Stimulated activated CD8-positive, alpha-beta memory T cell treated with anti-CD3 and anti-CD28 coated beads, Interleukin-12 subunit alpha, Interleukin-12 subunit beta, amount 100 ng/mL, for 24 hours (primary cell): ENCODE measurements around the gene SFTA2.
"Not testable (repeated sequence)": the region's sequence is repeated elsewhere in the genome, so short reads cannot be mapped to it uniquely, and the experiment has no call there.

Experiments used
- DNase-seq: peaks from one replicate; pipeline ENCODE4 v3.0.0-alpha.2; 2020; ENCODE audit errors: extremely low read depth

SFTA2 gene

DNA sequence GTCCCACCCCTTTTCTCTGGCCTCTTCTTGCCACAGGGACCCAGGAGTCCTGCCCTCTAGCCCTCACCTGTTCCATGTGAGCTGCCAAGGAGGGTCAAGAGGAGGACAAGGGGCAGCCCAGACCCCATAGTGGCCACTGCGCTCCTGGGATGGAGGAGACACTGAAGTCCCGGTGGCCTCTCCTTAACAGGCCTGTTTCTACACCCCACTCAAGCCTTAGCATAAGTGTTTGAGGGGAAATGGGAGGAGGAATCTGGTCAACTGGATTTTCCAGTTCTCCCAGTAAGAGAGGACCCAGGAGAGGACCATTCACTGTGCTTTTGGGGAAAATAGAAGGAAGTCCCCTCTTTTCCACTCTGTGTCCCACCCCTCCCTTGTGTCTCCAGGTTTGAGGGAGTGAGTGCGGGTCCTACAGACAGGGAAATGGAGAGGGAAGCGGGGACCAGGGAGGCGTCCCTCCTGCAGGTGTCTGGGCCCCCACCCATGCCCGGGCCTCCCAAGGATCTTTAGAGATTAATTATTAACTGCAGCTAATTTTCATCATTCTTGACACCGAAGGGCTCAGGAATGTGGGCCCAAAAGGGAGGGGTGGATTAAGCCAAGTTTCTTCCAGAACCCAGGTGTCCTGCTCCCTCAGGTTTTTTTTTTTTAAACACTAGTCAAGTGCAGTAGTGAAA lies at the start of gene SFTA2:
SFTA2 (minus strand) TSS at position 202 of the 677 bp plus-strand sequence; CDS start at position 128, 74 bp downstream.
- no peak for DNase-seq

DNA sequence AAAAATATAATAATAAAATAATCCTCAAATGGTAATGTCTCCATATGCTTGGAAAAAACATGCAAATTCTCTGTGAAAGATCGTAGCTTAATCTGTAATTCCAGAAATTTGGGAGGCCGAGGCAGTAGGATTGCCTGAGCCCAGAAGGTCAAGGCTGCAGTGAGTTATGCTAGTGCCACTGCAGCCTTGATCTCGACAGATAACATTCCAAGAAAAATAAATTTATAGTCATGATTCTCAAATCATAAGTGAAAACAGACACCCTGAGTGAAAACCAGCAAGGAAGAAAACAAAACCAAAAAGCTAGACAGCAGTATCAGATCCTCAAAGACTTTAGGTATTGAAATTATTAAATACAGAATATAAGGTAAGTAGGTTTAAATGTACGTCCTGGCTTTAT lies 47.7 kb upstream of the SFTA2 start:
- DNase-seq: no peak

DNA sequence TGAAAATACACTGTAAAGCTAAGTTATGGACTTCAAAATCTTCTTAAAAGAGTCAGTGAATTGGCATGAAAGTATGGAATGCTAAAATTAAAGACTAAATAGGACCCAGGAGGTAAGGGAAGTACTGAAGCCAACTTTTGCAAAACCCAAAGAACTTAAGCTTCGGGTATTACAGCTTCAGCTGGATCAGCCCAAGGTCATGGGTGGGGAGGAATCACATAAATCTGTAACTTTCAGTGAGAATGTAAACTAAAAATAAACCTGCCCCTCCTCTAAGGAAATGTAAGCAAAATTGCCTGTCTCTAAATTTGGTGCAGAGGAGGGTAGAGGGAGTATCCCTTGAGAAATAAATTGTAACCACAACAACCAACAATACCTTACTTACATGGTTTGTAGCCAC lies 47.2 kb upstream of the SFTA2 start:
- no peak for DNase-seq

DNA sequence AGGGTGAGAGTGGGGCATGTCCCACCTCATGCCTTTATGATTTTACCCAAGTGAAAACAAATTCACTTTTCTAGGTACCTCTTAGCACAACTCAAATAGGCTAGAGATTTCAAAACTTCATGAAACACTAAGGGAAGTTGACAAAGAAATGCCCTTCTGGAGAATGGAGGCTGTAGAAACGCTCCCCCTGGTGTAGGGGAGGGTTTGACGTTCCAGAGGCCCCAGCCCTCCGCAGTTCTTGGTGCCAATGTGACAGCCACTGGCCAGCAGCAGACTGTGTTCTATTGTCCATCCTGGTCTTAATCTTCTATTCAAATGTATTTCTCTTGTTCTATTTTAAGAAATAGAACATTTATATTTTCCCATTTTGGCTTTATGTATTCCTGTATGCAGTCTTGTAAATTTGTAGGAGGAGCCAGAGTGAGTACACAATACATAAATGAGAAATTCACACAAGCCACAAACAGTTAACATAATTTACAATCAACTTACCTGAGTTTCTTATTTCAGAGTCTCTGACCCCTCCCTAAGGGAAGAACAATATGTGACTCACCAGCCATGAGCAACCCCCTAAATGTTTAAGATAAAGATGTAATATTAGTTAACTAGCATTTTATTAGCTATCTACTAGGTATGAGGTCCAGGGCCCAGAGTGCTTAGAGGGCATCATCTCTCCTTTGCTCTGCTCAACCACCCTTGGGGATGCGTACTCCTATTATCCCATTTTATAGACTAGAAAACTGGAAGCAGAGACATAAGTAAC lies 42.7 kb upstream of the SFTA2 start:
- DNase-seq: no peak

DNA sequence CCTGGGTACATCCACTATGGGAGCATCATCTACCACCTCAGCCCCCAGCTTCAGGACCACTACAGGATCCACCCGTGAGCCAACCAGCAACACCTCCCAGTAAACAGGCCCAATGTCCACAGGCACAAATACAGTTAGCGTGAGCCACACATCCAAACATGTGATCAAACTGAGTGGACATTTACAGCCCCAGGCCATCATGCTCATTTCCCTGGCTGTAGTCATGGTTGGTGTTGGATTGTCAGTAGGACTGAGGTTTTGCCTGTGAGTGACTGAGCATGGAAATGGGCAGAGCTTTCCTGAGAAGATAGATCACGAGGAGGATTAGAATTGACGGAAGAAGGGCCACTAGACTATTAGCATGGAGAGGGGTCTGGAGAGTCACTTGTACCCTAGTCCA lies 40.8 kb upstream of the SFTA2 start:
- DNase-seq: no peak

DNA sequence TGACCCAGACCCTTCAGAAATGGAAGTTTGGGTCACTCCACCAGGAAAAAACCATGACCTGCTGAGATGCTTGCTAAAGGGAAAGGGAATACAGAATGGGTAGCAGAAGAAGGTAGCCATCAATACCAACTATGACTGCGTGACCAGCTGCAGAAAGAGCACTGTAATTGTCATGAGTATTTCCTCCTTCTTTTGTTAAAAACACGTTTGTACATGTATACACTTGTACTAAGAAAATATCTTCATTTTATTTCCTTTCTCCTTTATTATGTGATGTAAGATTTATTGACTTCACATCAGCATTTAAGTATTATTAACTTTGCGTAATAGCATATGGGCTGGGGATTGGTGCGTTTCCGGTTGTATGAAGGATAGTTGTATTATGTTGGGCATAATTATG lies 39.0 kb upstream of the SFTA2 start:
- DNase-seq: no peak

DNA sequence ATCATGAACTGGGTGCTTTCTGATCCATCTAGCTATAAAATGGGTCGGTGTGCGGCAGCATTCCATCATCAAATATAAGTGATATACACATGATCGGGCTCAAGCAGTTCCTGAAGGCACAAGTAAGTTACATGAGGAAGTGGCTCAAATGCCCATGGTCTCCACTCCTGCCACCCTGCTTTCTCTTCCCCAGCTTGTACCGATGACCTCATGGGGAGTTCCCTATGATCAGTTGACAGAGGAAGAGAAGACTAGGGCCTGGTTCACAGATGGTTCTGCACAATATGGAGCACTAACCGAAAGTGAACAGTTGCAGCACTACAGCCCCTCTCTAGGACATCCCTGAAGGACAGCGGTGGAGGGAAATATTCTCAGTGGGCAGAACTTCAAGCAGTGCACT lies 37.2 kb upstream of the SFTA2 start:
- DNase-seq: not testable (repeated sequence)

DNA sequence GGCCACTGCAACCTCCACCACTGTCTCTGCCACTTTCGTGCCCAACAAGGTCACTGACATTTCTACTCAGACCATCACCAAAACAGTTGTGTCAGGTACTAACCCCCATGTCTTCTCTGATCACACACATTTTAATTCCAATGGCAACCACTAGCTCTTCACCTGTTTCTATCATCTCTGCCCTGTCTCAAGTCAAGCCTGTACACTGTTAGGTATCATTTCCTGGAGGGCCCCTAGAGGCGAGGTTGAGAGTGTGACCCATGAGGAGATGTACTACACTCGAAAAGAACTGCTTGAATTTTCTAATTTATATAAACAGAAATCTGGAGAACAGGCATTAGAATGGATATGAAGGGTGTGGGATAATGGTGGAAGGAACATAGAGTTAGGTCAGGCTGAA lies 34.2 kb upstream of the SFTA2 start:
- no peak for DNase-seq

DNA sequence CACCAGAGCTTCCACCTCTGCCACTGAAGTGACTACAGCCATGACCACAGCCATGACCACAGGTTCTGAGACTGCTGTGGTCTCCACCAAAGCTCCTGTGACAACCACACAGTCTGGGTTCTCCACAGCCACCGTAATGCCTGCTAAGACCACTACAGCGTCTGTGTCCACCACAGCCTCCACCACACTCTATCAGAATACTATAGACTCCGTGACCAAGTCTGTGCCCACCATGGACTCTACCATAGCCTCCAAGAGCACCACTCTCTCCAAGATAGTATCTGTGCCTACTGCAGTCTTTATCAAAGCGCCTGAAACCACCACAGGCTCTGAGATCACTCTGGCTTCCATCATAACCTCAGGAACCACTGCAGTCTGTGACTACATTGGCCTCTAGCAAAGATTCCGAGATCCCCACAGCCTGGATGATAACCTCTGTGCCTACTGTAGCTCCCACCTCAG lies 33.2 kb upstream of the SFTA2 start:
- no peak for DNase-seq

DNA sequence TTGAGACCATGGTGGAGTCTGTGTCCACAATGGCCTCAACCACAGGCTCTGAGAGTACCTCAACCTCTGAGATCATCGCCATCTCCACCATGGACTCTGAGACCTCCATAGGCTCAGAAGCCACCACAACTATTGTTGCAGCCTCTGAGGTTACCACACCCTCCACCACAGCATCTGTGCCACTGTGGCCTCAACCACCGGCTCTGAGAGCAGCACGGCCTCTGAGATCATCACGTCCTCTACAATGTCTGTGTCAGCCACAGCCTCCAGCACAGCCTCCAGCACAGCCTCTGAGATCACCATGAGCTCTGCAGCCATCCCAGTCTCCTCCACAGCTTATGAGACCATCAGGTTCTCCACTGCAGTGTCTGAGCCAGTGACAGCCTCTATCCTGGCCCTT lies 32.1 kb upstream of the SFTA2 start:
- DNase-seq: no peak

DNA sequence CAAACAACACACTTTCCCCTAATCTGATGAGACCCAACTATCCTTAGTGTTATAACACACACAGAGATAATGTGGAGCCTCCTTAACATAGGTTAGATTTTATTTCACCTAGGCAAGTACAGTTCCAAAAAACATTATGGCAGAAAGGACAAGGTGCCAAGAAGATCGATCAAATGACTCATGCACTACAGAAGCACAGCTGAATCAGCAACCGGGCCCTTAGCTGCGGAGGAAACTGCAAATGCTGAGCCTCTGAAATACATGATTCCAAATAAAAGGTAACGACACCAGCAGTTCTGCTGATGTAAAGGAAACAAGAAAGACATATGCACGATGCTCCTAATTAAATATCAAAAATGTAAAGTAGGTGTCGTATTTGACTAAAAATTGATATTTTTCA lies 31.7 kb upstream of the SFTA2 start:
- no peak for DNase-seq

DNA sequence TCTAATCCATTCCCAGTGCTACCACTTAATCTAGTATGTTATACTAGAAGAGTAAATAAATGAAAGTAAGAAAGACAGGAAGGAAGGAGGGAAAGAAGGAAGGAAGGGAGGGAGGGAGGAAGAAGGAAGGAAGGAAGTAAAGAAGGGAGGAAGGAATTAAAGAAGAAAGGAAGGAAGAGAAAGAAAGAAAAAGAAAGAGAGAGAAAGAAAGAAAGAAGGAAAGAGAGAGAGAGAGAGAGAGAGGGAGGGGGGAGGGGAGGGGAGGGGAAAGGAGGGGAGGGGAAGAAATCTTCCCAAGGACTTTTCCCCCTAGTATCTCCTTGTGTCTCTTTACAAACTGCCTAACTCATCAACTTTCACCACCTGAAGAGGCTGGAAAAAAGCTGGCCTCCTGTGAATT lies 30.7 kb upstream of the SFTA2 start:
- no peak for DNase-seq

DNA sequence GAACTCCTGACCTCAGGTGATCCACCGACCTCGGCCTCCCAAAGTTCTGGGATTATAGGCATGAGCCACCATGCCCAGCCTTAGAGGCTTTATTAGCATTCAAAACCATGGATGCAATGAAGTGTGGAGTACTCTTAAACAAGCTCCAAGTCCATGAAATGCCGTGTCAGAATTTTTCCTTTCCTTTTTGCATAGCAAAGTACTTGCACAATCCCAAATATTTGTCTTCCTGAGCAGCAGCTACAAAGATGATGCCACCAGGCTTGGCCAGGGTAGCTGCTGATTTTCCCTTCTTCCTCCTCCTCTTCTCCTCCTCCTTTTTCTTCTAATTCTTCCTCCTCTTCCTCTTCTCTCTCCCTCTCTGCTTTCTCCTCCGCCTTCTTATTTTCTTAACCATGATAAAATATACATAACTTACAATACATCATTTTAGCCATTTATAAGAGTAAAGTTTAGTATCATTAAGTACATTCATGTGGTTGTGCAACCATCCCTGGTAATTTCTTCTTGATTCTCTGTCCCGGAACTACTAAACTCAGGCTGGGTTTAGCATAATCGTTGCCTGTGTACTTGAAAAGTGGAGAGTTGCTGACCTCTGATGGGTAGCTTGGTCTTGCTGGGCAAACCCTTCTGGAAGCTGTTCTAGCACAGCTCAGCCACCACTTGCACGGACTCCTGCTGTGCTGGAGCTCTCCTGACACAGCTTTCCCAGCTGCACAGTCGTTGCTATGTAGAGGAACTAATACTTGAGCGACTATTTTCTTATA lies 29.1 kb upstream of the SFTA2 start:
- no peak for DNase-seq

DNA sequence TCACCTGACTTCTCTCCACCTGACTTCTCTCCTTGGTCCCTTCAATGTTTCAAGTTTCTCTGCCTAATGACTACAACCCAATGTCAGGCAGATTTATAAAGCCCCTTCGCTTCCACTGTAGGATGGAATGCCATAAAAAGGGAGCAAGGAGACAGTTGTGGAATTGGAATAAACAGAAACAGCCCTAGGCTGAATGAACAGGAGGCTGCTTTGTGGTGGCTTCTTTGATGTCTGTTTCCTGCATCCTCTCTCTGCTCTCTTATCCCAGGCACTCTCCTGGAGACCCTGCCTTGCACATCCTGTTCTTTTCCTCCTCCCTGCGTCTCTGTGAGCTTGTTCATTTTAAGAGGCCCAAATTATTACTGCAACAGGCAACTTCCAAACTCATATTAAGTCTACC lies 25.7 kb upstream of the SFTA2 start:
- no peak for DNase-seq

DNA sequence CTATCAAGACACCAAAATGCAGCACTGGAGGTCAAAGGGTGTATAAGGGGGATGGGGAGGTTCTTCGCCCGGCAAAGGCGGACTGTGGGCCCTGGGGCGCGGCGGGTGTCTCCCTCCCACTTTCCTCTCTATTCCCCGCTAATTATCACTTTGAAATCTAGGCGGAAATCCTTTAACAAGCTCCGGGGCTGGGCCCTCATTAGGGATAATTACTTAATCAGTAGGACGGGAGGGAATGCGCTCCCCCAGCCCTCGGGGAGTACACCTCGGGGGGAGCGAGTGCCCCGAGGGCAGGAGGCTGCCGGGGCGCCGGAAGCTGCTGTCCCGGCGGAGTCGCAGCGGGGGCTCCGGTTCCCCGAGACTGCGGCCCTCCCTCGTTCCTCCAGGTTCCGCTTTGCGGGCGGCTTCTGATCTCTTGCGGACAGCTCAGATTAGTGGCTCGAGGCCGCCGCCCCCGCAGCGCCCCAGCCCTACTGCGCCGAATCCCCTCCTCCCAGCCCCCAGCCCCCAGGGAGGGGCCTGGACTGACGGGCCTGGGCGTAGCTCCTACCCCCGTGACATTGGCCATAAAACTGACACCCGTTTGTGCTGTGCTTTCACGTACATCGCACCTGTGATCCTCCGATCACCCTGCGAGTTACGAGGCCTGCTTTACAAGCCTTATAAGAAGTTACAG lies 23.5 kb upstream of the SFTA2 start:
- peak; percentile 62 for DNase-seq

DNA sequence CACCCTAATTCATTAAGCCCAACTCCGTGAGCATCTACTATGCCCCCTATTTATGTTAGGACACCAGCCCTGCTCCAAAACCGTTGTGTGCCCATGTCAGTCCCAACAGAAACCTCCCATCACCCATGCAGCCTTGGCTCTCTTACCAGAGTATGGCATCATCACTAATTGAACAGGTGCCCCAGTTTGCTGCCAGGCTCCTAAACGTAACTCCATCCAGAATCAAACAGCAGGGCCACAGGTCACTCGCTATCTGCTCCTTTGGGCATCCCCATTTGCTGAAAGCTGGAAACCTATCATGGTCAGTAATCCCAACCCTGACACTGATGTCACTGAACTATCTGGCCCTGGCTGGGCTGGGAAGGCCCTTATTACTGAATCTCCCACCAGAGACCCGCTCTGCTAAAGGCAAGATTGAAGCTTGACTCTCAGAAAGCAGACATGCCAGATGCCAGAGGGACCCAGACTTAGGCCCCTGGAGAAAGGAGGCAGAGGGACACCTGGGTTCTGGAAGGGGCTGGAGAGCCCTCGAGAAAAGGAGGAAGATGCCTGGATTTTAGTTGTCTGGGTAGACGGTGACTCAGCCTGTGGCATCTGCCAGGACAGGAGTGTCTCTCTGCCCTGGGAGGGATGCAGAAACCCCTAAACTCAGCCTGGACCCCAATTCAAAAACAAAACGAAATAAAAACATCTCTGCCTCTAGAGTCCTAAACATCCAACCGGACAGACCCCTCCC lies 22.8 kb upstream of the SFTA2 start:
- DNase-seq: no peak

DNA sequence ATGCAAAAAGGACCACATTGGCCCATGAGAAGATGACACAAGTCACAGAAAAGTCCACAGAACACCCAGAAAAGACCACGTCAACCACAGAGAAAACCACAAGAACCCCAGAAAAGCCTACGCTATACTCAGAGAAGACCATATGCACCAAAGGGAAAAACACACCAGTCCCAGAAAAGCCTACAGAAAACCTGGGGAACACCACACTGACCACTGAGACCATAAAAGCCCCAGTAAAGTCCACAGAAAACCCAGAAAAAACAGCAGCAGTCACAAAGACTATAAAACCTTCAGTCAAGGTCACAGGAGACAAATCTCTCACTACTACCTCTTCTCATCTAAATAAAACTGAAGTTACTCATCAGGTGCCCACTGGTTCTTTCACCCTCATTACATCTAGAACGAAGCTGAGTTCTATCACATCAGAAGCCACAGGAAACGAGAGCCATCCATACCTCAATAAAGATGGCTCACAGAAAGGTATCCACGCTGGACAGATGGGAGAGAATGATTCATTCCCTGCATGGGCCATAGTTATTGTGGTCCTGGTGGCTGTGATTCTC lies 20.0 kb upstream of the SFTA2 start:
- no peak for DNase-seq

DNA sequence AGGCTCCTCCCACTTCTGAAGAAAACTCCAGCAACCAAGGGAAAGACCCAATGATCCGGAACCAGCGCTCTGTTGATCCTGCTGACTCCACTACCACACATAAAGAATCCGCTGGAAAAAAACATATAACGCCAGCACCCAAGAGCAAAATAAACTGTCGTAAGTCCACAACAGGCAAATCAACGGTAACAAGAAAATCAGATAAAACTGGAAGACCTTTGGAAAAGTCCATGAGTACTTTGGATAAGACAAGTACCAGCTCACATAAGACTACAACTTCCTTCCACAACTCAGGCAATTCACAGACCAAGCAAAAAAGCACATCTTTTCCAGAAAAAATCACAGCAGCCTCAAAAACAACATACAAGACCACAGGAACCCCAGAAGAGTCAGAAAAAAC lies 16.8 kb upstream of the SFTA2 start:
- no peak for DNase-seq

DNA sequence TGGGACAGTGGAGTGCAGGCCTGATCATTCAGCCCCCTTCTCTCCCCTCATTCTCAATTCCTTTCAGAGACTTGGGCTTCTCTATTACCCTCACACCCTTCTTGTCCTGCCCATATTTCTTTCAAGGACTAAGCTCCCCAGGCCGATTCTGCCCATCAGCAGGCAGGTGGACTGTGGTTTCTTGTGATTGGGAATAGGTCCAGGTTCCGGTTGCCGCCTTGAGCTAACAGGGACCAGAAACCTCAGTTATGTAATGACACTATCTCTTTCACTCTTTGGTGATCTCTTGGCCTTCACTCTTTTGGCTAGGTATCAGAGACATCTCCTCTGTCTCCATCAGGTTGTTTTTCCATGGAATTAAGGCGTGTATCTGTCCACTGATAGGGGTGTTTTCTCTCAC lies 15.3 kb upstream of the SFTA2 start:
- no peak for DNase-seq

DNA sequence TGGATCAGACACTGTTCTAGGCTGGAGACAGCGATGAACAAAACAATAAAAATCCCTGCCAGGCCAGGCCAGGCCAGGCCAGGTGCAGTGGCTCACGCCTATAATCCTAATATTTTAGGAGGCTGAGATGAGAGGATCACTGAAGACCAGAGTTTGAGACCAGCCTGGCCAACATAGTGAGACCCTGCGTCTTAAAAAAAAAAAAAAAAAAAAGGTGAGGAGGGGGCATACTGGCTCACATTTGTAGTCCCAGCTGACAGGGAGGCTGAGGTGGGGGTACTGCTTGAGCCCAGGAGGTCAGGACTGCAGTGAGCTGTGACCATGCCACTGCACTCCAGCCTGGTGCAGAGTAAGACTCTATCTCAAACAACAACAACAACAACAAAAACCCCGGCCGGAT lies 13.3 kb upstream of the SFTA2 start:
- DNase-seq: no peak

DNA sequence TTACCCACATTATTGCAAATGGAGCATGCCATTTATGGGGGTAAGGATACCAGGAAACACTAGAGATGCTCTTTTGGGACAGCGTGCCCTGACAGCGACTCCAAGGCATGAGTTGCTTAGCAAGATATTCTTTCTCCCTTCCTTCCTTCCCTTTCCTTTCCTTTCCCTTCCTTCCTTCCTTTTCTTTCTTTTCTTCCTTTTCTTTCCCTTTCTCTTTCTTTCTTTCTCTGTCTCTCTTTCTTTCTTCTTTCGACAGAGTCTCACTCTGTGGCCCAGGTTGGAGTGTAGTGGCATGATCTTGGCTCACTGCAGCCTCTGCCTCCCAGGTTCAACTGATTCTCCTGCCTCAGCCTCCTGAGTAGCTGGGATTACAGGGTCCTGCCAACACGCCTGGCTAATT lies 12.1 kb upstream of the SFTA2 start:
- DNase-seq: no peak
